Cardiac fibroblast (primary cell): ENCODE results near the gene SERINC5.

ENCODE experiments used
- DNase-seq, 2 donors: peaks; one replicate each; pipeline versions ENCODE4 v3.0.0 to v3.0.0-alpha.2; 2010; ENCODE audit warnings: low read depth in 2 of 2
- H3K4me3 ChIP-seq, 2 donors: replicated peaks in 1 of 2; 1 replicate in 1 of 2; 2 replicates in 1 of 2; pipeline ENCODE4 v1.5.1; 2011; ENCODE audit warnings: low read depth in 2 of 2, low read length in 2 of 2, mild to moderate bottlenecking in 2 of 2, moderate library complexity in 1 of 2
- CTCF ChIP-seq: IDR thresholded peaks from one replicate; pipeline ENCODE4 v1.5.1; 2011; ENCODE audit warnings: low read depth, mild to moderate bottlenecking, low read length, inconsistent platforms

SERINC5 gene

DNA sequence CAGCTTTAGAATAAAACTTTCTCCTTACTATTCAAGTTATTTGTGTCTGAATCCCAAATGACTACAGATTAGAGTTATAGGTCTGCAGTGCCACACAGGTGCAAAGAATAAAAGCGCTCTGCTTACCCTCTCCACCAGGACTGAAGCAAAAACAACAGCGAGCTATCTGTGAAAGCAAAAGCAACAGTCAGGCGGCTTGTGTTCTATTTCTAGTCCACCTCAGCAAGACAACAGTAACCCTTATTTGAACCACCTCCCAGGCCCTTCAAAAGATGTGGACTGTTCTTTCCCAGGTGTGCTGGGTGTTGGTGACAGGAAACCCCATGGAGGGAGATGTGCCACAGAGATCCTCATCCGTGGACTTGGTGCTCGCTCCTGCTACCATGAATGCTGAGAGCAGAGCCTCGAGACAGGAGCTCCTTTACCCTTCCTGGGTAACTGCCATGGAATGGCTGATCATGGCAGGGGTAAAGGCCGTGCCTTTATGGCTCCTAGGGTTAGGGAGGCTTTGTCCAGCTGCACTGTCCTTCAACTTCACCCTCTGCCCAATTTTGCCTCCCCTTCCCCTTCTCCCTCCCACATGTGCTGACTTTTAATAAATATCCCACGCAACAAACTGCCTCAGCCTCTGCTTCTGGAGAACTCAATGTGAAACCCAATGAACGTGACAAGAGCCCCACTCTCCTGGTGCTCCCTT, 108.6 kb downstream of the SERINC5 start:
- TF ChIP-seq CTCF, result no peak
- DNase-seq, result no peak
- no peak overlapping the region for H3K4me3 ChIP-seq

- TF ChIP-seq CTCF, result no peak
- H3K4me3 ChIP-seq, result no peak overlapping the region
- no peak for DNase-seq
Observed at GRCh38 chr5:80146046-80146445, 109.8 kb downstream of the SERINC5 start.

DNA sequence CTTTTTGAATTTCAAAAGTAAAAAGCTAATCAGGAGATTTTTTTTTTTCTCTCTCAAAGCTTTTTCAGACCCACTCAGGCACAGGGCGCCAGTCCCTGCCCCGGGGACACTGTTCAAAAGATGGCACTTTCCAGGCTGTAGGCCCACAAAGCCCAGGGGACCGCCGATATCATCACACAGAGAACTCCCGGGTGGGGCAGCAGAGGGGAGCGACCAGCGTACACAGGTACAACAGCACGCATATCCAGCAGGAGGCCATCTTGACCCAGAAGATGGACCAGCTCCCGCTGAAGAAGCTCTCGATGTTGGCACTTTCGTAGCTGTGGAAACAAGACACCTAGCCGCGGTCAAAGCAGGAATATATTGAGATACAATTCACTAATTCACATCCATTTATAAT, 112.4 kb downstream of the SERINC5 start:
- no peak overlapping the region for H3K4me3 ChIP-seq
- no peak for DNase-seq
- no peak for TF ChIP-seq CTCF

GRCh38 chr5:80142996-80143395, 112.9 kb downstream of the SERINC5 start:
- DNase-seq, result no peak
- H3K4me3 ChIP-seq, result no peak overlapping the region
- no peak for TF ChIP-seq CTCF

DNA sequence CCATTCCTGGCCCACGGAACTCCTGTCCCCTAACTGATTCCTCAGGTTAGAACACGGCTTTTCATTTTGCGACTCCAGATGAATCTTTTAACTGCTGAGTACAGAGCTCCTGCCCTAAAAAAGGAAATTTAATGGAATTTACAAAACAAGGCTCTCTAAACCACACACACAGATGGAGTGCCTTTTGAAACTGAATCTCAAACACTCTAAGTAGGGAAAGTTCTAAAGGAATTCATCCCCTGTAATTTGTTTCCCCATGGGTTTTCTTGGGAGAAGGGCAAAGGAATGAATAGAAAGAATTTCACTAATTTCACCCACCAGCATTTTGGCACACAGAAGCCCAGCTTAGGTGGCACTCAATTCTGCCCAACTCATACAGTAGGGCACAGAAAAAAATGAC, 114.2 kb downstream of the SERINC5 start:
- DNase-seq, result peak in 1 of 2 donors; percentile 5
- no peak for TF ChIP-seq CTCF
- no peak overlapping the region for H3K4me3 ChIP-seq

DNA sequence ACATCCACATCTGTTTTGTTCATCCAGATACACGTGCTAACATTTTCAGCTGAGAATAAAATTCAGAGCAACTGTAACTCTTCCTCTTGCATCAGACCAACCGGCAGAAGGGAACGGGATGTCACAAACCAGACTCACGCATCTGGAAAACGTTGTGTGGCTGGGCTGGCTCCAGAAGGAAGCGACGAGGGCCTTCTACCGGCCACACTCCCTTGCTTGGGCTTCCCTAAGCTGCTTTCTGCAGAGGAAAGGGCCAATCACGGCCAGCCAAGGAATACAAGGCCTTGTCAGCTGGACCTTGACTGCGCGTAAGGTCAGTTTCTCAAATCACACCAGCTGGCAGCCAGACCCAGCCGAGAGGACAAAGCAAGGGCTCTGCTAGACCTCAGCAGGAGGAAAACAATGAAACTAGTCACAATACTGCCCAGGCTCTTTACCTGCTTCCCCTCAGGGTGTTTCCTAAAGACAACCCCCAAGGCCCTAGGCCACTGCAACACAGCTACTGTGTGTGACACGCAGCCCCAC, 114.6 kb downstream of the SERINC5 start:
- peak; percentile 48 to 74 for DNase-seq
- H3K4me3 ChIP-seq, result no peak overlapping the region
- TF ChIP-seq CTCF, result no peak

DNA sequence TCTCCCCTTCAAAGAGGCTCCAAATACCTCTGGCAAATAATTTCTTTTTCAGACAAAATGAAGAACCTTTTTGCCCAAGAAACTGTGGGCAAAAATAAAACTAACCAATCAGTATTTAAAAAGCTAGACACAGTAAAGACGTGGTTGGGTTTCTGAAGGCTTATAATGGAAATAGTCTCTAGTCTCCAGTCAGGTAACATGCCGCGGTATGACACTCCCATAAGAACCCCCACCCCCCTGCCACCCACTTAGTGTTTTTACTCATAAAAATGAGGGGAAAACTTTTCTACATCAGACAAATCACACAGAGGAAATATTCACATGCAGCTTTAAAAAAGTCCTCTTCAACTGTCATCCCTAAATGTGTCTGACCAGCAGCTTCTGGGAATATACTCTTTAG, 115.4 kb downstream of the SERINC5 start:
- DNase-seq, result no peak
- TF ChIP-seq CTCF, result no peak
- no peak overlapping the region for H3K4me3 ChIP-seq
